Activated CD4-positive, CD25-positive, alpha-beta regulatory T cell treated with anti-CD3 and anti-CD28 coated beads, Interleukin-2, amount 50 U/mL, for 16 hours (primary cell): ENCODE measurements around the gene HDAC4.

Experiments
- DNase-seq: peaks from one replicate; pipeline ENCODE4 v3.0.0-alpha.2; 2020; ENCODE audit warnings: low read depth, low spot score

The HDAC4 gene

DNA sequence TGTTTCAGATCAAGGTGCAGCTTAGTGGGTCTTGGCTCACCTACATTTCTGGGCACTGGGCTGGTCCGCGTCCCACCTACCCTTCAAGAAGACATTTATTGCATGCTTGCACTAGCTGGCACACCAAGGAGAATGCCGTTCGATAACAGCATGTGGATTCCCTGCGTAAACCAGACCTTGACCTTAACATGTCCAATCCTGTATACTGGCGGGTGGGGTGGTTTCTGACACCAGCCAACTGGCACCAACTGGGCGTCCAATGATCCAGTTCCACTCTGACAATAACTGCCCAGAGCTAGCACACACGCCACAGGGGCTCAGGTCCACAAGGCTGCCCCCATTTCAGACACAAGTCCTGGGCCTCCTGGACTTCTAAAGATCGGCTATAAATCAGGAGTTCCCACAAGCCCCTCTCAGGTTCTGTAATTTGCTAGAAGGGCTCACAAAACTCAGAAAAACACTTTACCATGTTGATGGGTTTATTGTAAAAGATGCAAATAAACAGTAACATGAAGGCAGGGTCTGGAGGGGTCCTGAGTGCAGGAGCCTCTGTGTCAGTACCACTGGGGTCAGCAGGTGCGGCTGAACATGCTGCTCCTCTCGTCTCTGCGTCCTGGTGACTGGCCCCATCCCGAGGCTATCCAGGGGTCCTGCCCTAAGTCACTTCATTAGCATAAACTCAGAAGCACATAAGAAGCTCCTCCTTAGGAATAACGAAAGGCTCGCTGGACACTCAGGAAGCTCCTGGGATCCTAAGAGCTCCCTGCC, 161.8 kb downstream of the HDAC4 start:
- DNase-seq: no peak

DNA sequence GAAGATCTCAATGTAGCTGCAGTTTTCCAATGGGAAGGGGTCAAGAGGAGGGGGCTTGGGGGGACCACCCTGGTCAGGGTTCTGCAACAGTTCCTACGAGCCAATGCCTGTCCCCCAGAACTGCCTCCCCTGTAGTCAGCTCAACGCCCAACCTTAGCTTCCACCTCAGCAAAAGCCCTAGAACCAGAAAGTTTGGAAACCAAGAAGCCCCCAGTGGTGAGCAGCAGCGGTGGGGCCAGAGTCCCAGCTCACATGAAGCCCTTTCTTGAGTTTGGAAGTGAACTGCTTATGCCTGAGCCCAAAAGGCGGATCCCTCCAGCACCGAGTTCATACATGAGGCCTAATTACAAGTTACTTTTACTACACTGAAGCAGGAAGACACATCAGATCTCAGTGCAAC, 162.4 kb downstream of the HDAC4 start:
- DNase-seq: no peak

GRCh38 chr2:239236808-239237205, 164.0 kb downstream of the HDAC4 start:
- no peak for DNase-seq

- DNase-seq: no peak
Measured at GRCh38 chr2:239236043-239236807, 164.6 kb downstream of the HDAC4 start.

- no peak for DNase-seq
Measured at GRCh38 chr2:239235311-239235710, 165.5 kb downstream of the HDAC4 start.

DNA sequence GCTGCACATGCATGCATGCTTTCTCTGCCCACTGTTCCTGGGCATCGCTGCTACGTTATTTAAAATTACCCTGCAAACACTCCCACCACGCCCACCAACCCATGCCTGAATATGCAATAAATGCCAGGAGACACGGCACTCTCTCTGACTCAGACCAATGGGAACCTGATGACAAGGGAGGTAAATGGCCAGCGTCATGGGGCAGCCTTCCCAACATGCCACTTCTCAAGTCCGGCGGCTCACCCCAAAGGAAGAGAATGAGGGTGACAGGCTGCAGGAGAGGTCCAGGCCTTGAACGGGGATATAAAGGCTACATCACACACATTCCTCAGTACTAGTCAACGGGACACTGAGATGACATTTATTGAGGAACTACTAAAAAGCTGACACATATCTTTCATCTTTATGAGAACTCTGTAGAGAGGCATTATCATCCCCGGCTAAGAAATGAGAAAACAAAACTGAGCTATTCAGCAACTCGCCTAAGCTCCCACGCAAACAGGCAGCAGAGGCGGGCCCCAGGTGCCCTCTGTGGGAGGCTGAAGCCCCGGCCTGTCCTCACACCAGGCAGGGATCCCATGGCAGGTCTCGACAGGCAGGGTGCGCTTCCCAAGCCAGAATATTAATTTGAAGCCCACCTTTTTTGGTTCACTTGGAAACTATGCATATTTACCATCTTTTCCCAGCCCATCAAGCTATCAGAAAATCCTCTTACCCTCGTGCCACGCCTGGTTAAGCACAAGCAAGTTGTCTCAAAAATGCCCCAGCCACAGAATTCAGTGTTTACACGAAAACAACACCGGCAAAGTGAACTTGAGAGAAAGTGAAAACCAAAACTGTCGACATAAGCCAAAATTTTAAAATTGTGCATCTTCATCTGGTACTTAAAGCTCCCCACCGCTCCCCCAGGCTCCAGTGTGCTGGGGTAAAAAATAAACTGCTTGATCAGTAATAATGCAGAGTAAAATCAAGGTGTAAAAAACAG, 166.3 kb downstream of the HDAC4 start:
- no peak for DNase-seq

GRCh38 chr2:239233576-239233975, 167.2 kb downstream of the HDAC4 start:
- DNase-seq: no peak

- no peak for DNase-seq
Measured at GRCh38 chr2:239232195-239232578, 168.6 kb downstream of the HDAC4 start.

GRCh38 chr2:239231231-239232194, 169.3 kb downstream of the HDAC4 start:
- no peak for DNase-seq

GRCh38 chr2:239230318-239231052, 170.3 kb downstream of the HDAC4 start:
- DNase-seq: no peak

DNA sequence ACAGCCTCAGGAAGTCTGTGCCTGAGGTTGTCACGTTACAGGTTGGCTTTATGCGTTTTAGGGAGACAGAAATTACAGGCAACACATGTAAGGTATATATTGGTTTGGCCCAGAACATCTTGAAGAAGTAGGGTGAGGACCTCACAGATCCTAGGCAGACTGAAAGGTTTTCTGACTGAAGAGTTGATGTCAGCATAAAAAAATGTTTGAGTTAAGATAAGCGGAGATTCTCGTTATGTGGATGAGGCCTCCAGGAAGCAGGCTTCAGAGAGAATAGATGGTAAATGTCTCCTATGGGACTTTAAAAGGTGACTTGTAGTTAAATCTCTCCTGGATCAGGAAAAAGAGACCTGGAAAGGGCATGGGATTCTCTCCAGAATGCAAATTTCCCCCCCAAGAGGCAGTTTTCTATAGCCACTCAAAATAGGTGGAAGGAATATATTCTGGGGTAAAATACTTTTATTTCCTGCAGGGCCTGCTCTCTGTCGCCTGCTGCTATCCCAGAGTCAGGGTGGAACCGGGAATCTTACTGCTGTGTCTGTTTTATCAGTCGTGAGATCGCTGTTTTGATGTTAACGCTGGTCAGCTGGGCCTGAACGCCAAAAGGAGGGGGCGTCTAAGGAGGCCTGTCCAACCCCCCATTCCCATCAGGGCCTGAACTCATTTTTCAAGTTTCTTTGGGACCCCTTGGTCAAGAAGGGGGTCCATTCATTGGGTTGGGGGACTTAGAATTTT, 171.1 kb downstream of the HDAC4 start:
- DNase-seq: no peak

DNA sequence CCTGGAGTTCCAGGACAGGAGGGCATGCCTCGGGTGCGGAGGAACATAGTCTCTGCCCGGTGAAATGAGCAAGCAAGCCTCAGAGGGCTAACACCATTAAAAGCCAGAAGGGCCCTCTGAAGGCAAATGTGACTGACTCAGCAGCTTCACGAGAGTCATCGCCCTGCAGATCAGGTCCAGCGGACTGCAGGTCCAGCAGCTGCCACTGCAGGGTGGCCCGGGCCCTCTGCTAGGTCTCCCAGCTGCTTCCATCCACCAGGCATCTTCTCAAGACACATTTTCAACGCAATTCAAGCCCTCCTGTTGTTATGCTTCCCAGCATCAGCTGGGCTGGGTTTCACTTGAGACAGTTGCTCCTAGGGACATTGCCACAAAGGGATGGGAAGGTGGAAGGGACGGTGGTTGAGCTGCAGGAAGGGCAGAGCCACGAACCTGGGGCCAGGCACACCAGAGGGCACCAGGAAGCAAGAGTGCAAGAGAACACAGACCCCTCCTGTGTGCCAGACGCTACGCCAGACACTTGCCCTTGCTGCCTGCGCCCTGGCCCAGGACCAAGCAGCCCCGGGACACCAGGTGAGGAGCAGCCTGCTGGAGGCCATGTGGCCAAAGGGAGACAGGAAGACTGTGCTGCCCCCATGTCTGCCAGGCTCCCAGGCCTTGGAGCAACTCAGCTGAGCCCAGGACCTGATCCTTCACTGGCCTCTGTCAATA, 173.0 kb downstream of the HDAC4 start:
- no peak for DNase-seq

DNA sequence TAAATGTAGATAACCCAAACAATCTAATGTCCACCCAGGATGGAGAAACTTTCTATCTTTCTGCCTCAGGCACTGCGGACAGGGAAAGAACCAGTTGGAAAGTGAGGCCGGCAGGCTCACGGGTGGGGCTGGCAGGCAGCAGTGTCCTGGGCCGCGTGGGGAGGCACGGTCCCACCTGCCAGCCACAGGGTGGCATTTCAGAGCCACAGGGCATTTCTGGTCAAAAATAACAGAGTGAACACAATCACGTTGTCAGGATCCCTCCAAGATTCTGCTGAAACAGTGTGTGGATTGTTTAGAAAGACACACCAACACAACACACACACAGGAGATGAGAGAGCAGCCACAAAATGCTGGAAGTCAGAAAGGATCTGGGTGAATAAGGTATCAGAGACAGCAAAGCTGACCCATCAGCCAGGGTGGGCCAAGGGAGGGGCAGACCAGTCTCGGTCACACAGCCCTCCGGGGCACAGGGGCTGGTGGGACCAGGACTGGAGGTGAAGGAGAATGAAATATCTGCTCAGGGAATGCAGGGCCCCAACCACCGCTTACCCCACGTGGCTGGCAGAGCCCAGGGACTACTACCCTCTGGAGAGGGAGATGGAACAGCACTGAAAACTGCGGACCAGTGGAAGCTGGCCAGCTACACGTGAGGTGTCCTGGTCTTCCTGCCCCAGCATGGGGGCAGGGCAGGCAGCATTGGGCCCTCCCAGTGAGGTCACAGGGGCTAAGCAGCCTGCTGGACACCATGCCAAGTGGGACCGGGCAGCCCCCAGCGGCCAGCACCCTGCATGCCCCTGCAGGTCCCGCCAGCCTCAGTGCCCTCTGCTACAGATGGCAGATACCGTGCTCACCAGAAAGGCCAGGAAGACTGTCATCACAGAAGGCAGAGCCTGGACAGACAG, 173.9 kb downstream of the HDAC4 start:
- DNase-seq: no peak

- DNase-seq: no peak
Measured at GRCh38 chr2:239225871-239226561, 174.8 kb downstream of the HDAC4 start.

DNA sequence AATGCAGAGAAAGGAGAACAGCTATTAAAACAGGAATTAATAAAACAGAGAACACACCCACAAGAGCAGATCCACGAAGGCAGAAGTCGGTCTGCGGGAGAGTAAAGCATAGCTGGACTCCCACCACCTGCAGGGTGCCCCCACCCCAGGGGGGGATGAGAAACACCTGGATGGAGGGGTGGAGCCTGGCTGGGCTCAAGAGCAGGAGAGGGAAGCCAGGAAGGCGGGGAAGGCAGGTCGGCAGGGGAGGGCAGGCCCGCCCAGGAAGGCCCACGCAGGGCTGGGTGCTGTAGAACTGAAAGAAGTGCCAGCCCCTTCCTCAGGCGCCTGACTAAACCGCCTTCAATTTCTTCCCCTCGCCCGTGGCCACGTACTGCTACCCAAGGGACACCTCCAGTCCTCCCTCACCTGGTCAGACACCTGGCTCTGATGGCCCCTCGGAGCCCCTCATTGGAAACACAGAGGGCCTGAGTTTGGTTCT, 175.4 kb downstream of the HDAC4 start:
- no peak for DNase-seq

DNA sequence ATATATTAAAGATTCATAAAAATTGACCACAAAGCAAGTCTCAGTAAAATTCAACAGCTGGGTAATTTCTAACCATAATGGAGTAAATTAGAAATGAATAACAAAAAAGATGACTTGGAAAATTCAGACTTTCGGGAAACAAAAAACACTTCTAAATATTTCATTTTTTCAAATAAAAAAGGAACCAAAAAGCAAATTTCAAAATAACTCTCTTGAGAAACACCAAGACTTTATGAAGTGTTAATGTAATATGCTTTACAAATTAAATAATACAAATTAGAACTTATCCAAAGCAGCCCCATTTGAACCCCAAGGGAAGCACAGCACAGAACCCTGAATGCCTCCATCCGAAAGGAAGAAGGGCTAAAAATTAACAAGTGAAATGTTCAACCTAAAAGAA, 175.9 kb downstream of the HDAC4 start:
- no peak for DNase-seq

DNA sequence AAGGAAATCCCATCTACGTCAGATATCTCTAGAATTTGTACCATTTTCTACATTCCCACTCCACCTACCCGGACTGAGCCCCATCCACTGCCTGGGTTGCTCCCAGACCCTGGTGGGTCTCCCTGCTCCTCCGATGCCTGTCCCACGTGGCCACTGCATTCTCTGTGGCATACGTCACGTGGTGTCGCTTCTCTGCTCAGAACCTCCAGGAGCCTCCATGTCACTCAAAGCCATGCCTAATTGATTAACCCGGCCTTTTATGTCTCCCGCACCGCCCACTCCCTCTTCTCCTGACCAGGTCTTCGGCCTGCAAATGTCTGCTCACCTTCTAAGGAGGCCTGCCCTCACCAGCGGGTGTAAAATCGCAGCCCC, 176.6 kb downstream of the HDAC4 start:
- DNase-seq: no peak
